B cell (primary cell): ENCODE results near the gene PODN.

Source experiments
- CTCF ChIP-seq: fragments of 200-600 bp; IDR thresholded peaks from one replicate; pipeline ENCODE4 v1.8.0; 2022; ENCODE audit warnings: antibody characterized with exemption, mild to moderate bottlenecking
- EZH2 ChIP-seq: IDR thresholded peaks from 2 replicates; pipeline ENCODE4 v1.6.1; 2012; ENCODE audit warnings: borderline replicate concordance, low read depth, mild to moderate bottlenecking, moderate library complexity, low read length; ENCODE audit not compliant: insufficient read depth, poor library complexity, severe bottlenecking

- TF ChIP-seq EZH2 (no peak), CTCF (no peak)
Observed at GRCh38 chr1:53071167-53071865, 9.3 kb downstream of the PODN start.
